Right atrium auricular region (tissue), 2 donors: ENCODE results near the gene SOX6. TPM values are rescaled to one million over a fixed set of nuclear protein-coding genes. Genes with fewer than 3 reads are reported as not detected.

ENCODE experiments used
- DNase-seq: peaks from one replicate; pipeline ENCODE4 v3.0.0-alpha.2; 2019; ENCODE audit warnings: low spot score
- H3K27ac ChIP-seq, 2 donors: fragments of 200-600 bp; sonication (generic); 1 replicate in 1 of 2; 2 replicates in 1 of 2; pipeline ENCODE4 v1.5.1; 2016 to 2019
- H3K27me3 ChIP-seq, 2 donors: fragments of 200-600 bp; sonication (generic); one replicate each; pipeline versions ENCODE4 v1.5.1 to v1.6.0; 2017 to 2019
- H3K36me3 ChIP-seq: fragments of 200-600 bp; sonication (generic); one replicate; pipeline ENCODE4 v1.5.1; 2016
- H3K4me1 ChIP-seq, 2 donors: fragments of 200-600 bp; sonication (generic); one replicate each; pipeline versions ENCODE4 v1.5.1 to v1.6.0; 2017 to 2019
- H3K4me3 ChIP-seq, 2 donors: fragments of 200-600 bp; sonication (generic); 1 replicate in 1 of 2; 2 replicates in 1 of 2; pipeline ENCODE4 v1.5.1; 2017 to 2019; ENCODE audit warnings: mild to moderate bottlenecking in 1 of 2, moderate library complexity in 1 of 2
- H3K9me3 ChIP-seq, 2 donors: fragments of 200-600 bp; sonication (generic); one replicate each; pipeline ENCODE4 v1.5.1; 2019
- total RNA-seq, 2 donors: library from RNA; depleted of rRNA; stranded (reverse); fragments of >200 nt; gene quantifications; one replicate each; pipeline ENCODE4 v1.1.0, GENCODE V29; 2016
- TF ChIP-seq, protein P1 (sequence below), 2 donors: fragments of 200-600 bp; sonication (generic); IDR thresholded peaks; one replicate each; pipeline ENCODE4 v1.5.1; 2019; ENCODE audit warnings: antibody characterized with exemption in 2 of 2

The SOX6 gene
- total RNA-seq, 2 donors from 2014 or later: 13.5 to 14.3 TPM

DNA sequence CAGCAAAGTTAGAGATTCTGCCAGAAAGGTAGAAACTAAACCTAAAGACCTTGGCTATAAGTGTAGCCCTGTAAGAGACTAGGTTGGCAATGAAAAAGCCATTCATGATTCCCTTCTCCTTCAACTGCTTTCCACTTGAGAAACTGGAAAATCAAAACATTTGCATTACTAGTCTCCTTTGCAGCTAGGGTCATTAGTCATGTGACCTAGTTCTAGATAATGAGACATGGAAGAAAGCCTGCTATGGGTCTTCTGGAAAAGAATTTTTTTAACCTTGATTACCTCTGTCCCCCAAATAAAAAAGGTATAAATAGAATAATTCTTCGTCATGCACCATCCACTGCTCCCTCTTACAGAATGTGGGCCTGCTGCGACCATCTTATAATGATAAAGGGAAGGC is 80.1 kb downstream of the SOX6 start:
- Histone ChIP-seq H3K27me3 (no peaks in the 10 kb centered on the region), H3K4me1 (no peaks in the 10 kb centered on the region), H3K9me3 (no peaks in the 10 kb centered on the region), H3K4me3 (no peak overlapping the region), H3K27ac (no peak overlapping the region), H3K36me3 (no peaks in the 10 kb centered on the region)
- TF ChIP-seq, protein P1, sequence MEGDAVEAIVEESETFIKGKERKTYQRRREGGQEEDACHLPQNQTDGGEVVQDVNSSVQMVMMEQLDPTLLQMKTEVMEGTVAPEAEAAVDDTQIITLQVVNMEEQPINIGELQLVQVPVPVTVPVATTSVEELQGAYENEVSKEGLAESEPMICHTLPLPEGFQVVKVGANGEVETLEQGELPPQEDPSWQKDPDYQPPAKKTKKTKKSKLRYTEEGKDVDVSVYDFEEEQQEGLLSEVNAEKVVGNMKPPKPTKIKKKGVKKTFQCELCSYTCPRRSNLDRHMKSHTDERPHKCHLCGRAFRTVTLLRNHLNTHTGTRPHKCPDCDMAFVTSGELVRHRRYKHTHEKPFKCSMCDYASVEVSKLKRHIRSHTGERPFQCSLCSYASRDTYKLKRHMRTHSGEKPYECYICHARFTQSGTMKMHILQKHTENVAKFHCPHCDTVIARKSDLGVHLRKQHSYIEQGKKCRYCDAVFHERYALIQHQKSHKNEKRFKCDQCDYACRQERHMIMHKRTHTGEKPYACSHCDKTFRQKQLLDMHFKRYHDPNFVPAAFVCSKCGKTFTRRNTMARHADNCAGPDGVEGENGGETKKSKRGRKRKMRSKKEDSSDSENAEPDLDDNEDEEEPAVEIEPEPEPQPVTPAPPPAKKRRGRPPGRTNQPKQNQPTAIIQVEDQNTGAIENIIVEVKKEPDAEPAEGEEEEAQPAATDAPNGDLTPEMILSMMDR (IDR thresholded peaks at IDR 0.05): no peak
- no peak for DNase-seq

DNA sequence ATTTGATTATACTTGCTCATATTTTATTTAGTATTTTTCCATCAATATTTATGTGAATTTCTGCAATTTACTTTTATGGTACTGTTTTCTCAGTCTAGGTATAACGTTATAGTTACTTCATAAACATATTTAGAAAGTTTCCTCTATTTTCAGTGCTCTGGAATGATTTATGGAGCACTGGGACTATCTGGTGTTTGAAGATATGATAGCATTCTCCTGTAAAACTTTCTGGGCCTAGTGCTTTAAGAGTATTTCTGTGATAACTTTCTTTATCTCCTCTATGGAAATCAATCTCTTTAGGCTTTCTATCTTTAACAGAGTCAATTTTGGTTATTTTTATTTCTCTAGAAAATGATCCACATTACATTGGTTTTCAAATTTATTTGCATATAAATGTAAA is 85.1 kb downstream of the SOX6 start:
- DNase-seq: no peak
- H3K27ac ChIP-seq: no peak overlapping the region
- TF ChIP-seq, protein P1 (IDR thresholded peaks at IDR 0.05): no peak
- H3K36me3 ChIP-seq: no peaks in the 10 kb centered on the region
- no peaks in the 10 kb centered on the region for H3K27me3 ChIP-seq
- H3K4me1 ChIP-seq: no peaks in the 10 kb centered on the region
- no peak overlapping the region for H3K4me3 ChIP-seq
- peaks cover 0 to 9% of the 10 kb centered on the region in 2 donors for H3K9me3 ChIP-seq

DNA sequence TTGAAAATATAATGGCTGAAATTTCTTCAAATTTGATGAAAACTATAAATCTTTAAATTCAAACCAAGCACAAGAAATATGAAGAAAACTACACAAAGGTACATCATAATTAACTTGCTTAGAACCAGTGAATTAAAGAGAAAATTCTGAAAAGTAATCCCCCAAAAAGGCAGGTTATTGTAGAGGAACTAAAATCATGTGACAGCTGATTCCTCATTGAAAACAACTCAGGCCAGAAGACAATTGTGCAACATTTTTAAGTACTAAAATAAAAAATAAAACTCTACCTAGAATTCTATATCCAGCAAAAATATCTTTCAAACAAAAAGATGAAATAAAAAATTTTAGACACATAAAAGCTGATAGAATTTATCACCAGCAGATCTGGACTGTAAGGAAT is 90.3 kb downstream of the SOX6 start:
- Histone ChIP-seq H3K9me3 (peaks cover 0 to 9% of the 10 kb centered on the region in 2 donors), H3K27me3 (no peaks in the 10 kb centered on the region), H3K4me3 (no peak overlapping the region), H3K27ac (no peak overlapping the region), H3K4me1 (no peaks in the 10 kb centered on the region), H3K36me3 (no peaks in the 10 kb centered on the region)
- DNase-seq: no peak
- TF ChIP-seq, protein P1 (IDR thresholded peaks at IDR 0.05): no peak

DNA sequence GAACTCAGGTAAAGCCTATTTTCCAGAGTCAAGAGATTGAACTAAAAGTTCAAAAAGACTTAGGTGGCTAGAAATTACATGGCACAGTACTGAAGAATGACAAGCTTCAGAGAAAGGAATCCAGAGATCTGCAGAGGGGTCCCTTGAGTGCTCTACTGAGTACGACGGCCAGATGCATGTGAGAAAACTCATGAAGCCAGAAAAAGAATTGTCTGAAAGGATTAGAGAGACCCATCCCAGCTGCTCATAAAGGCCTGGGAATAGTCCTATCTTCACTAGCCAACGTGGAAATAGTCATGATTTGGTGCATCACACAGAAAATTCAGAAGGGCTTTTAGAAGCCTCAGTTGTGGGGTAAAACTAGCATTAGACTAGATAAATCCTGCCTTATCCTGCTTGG is 91.3 kb downstream of the SOX6 start:
- no peaks in the 10 kb centered on the region for H3K4me1 ChIP-seq
- no peak overlapping the region for H3K27ac ChIP-seq
- peaks cover 0 to 9% of the 10 kb centered on the region in 2 donors for H3K9me3 ChIP-seq
- TF ChIP-seq, protein P1 (IDR thresholded peaks at IDR 0.05): no peak
- H3K4me3 ChIP-seq: no peak overlapping the region
- H3K36me3 ChIP-seq: no peaks in the 10 kb centered on the region
- H3K27me3 ChIP-seq: no peaks in the 10 kb centered on the region
- no peak for DNase-seq

DNA sequence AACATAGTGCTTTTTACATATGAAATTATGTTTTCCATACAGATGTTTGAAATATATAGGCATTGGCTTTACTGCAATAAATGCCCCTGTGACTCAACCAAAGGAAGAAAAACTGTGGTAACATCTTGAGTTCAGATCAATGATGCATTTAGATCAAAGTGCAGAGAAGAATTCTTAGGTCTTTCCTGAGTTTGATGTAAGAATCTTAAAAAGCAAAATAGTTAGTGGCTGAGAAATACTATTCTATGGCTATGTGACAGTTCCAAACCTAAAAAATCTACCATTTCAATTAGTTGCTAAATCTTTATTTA is 93.7 kb downstream of the SOX6 start:
- TF ChIP-seq, protein P1 (IDR thresholded peaks at IDR 0.05): no peak
- no peaks in the 10 kb centered on the region for H3K36me3 ChIP-seq
- H3K4me1 ChIP-seq: no peaks in the 10 kb centered on the region
- no peak overlapping the region for H3K27ac ChIP-seq
- H3K4me3 ChIP-seq: no peak overlapping the region
- no peak for DNase-seq
- no peaks in the 10 kb centered on the region for H3K27me3 ChIP-seq
- peaks cover 0 to 6% of the 10 kb centered on the region in 2 donors for H3K9me3 ChIP-seq

DNA sequence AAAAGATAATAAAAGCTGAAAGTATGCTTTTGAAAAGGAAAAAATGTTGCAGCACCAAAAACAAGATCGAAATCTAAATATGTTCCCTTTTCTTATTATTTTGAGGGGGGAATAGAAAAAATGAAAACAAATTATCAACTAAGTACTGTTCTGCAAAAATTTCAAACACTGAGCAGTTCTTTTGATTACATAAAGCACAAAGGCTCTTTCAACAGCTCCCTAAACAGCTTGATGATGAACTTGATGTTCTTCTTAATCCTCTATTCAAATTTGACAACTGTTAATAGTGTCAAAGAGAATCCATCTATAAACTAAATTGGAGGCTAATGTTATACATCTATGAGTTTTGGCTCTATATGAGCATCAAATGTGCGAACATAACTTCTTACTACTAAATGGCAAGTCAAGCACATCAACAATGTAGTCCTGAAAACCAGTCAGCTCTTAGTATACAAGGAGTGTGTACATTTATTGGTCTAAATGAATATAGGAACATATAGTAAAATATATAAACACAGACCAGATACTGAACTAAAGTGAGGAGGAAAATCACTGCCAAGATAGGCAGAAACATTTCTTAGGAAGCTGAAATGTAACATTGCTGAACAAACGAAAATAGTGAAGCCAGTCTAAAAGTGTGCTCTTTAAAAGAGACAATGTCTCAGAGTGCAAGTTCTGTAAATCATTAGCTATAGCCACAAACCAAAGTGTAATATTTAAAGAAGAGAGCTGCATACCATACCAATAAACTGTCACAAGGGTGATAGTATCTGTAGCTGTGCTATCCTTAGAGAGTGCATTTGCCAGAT is 94.3 kb downstream of the SOX6 start:
- Histone ChIP-seq H3K4me1 (no peaks in the 10 kb centered on the region), H3K4me3 (no peak overlapping the region), H3K27me3 (no peaks in the 10 kb centered on the region), H3K36me3 (no peaks in the 10 kb centered on the region), H3K9me3 (peaks cover 0 to 6% of the 10 kb centered on the region in 2 donors), H3K27ac (no peak overlapping the region)
- TF ChIP-seq, protein P1 (IDR thresholded peaks at IDR 0.05): no peak
- DNase-seq: no peak
